Measurements from ENCODE around the gene CETN3. TPM values are rescaled to one million over a fixed set of nuclear protein-coding genes. Genes with fewer than 3 reads are reported as not detected.

Gene CETN3
- total and polyA plus RNA-seq, 9 of the 15 experiments (the other 6 are each of a cell fraction or from before 2014, with no cell fraction given), result 43.3 to 113 (median 82.4) TPM

GRCh38 chr5:90356622-90357021 is 52.9 kb downstream of the CETN3 start (continued):
- TF ChIP-seq SAFB2 (IDR thresholded peaks at IDR 0.05; ENCODE audit: borderline replicate concordance, low read depth, low read length, severe bottlenecking), result no peak

GRCh38 chr5:90356176-90356575 is 53.4 kb downstream of the CETN3 start:
- H3K27me3 ChIP-seq (ENCODE audit: control insufficient read depth in 2 of 2, insufficient read depth in 2 of 2, low read length in 2 of 2), result no peaks in the 10 kb centered on the region
- POLR2A ChIA-PET, result interaction anchor here (1.2 to 1.8 kb wide), 2 partner anchors 11 to 27 kb away, joined by 3 to 6 read pairs; no protein-coding TSS in a partner anchor
- no peaks in the 10 kb centered on the region for H3K4me1 ChIP-seq (replicated peaks in 1 of 2; ENCODE audit: control insufficient read depth in 2 of 2, insufficient read depth in 2 of 2, low read length in 2 of 2)
- no peak for ATAC-seq
- H3K4me2 ChIP-seq (ENCODE audit: insufficient read depth, low read length), result no peak overlapping the region
- no peaks in the 10 kb centered on the region for H3K36me3 ChIP-seq (ENCODE audit: control insufficient read depth, insufficient read depth, low read length)
- no peaks in the 10 kb centered on the region for H3K9me1 ChIP-seq (ENCODE audit: control insufficient read depth, insufficient read depth, low read length)
- H3K4me3 ChIP-seq, result no peak overlapping the region
- no peak overlapping the region for H3K27ac ChIP-seq (ENCODE audit: extremely low read depth, low read depth, low read length)
- H2AFZ ChIP-seq (ENCODE audit: low read depth, low read length), result no peak overlapping the region
- no TSS peak for BruUV-seq (replicated peaks)
- no peak for FAIRE-seq
- TF ChIP-seq ZNF316 (IDR thresholded peaks at IDR 0.05) (no peak), FOXO4 (CRISPR knock-in tag; IDR thresholded peaks at IDR 0.05) (no peak), E2F1 (CRISPR knock-in tag; IDR thresholded peaks at IDR 0.05) (no peak), ZBTB43 (CRISPR knock-in tag; IDR thresholded peaks at IDR 0.05) (no peak), E2F4 (CRISPR knock-in tag; IDR thresholded peaks at IDR 0.05; ENCODE audit: low read depth) (no peak)
- no peaks in the 10 kb centered on the region for H3K79me2 ChIP-seq (ENCODE audit: control insufficient read depth, insufficient read depth, low read length)
- DNase-seq (ENCODE audit: extremely low read depth in 1 of 4, low spot score in 3 of 4), result no peak
- H3K9ac ChIP-seq (ENCODE audit: insufficient read depth in 1 of 2, low read depth in 2 of 2, low read length in 2 of 2), result no peak overlapping the region
- H4K20me1 ChIP-seq (replicated peaks; ENCODE audit: control insufficient read depth, insufficient read depth, low read length), result no peaks in the 10 kb centered on the region
- in situ Hi-C loops (cut with MboI) (no loop called here), intact Hi-C loops (cut with micrococcal nuclease) (no loop called here)
- CTCF ChIA-PET (ENCODE audit: low intra/inter-chr PET ratio), result no interaction called here
- no peaks in the 10 kb centered on the region for H3K9me3 ChIP-seq (replicated peaks; ENCODE audit: control insufficient read depth, insufficient read depth, low read depth, low read length)

Measured in K562 (cell line).